Neuronal stem cell (in vitro differentiated cells): Measurements from ENCODE around the gene CASZ1.

Experiments used
- DNase-seq: peaks from one replicate; pipeline ENCODE4 v3.0.0-alpha.2; 2013; ENCODE audit warnings: low spot score
- H2AFZ ChIP-seq: one replicate; pipeline ENCODE4 v1.6.1; 2013; ENCODE audit warnings: mild to moderate bottlenecking, low read length, inconsistent platforms
- H2AK5ac ChIP-seq: 2 replicates; pipeline ENCODE4 v1.6.1; 2013; ENCODE audit warnings: low read depth, mild to moderate bottlenecking, inconsistent platforms, low read length, moderate library complexity, mixed read lengths
- H2BK120ac ChIP-seq: 2 replicates; pipeline ENCODE4 v1.6.1; 2013; ENCODE audit warnings: low read depth, mild to moderate bottlenecking, inconsistent platforms, low read length, moderate library complexity, mixed read lengths
- H2BK12ac ChIP-seq: one replicate; pipeline ENCODE4 v1.6.1; 2013; ENCODE audit warnings: low read length, inconsistent platforms
- H2BK15ac ChIP-seq: 2 replicates; pipeline ENCODE4 v1.6.1; 2013; ENCODE audit warnings: mild to moderate bottlenecking, low read length, inconsistent platforms, mixed read lengths
- H2BK5ac ChIP-seq: one replicate; pipeline ENCODE4 v1.6.1; 2013; ENCODE audit warnings: inconsistent platforms, mild to moderate bottlenecking, low read length, moderate library complexity
- H3K14ac ChIP-seq: one replicate; pipeline ENCODE4 v1.6.1; 2013; ENCODE audit warnings: low read length, inconsistent platforms
- H3K18ac ChIP-seq: 2 replicates; pipeline ENCODE4 v1.6.1; 2013; ENCODE audit warnings: low read length, inconsistent platforms
- H3K23ac ChIP-seq: 2 replicates; pipeline ENCODE4 v1.6.1; 2013; ENCODE audit warnings: low read depth, mild to moderate bottlenecking, mixed read lengths, low read length, inconsistent platforms; ENCODE audit not compliant: poor library complexity
- H3K27ac ChIP-seq: replicated peaks from 3 replicates; pipeline ENCODE4 v1.5.1; 2013; ENCODE audit warnings: low read length, inconsistent platforms
- H3K27me3 ChIP-seq, 3 experiments: 2 replicates each; pipeline ENCODE4 v1.6.1; 2013; ENCODE audit warnings: low read length in 3 of 3, mild to moderate bottlenecking in 2 of 3, inconsistent platforms in 1 of 3, low read depth in 1 of 3, mixed read lengths in 1 of 3, moderate library complexity in 1 of 3; ENCODE audit not compliant: control insufficient read depth in 3 of 3, insufficient read depth in 3 of 3
- H3K36me3 ChIP-seq, 2 donors: replicated peaks in 1 of 2; 2 replicates each; pipeline ENCODE4 v1.6.1; 2013; ENCODE audit warnings: low read length in 2 of 2; ENCODE audit not compliant: control insufficient read depth in 2 of 2, insufficient read depth in 2 of 2
- H3K4ac ChIP-seq: 2 replicates; pipeline ENCODE4 v1.6.1; 2013; ENCODE audit warnings: inconsistent platforms, mild to moderate bottlenecking, low read length, moderate library complexity
- H3K4me1 ChIP-seq, 2 donors: 1 replicate in 1 of 2; 2 replicates in 1 of 2; pipeline ENCODE4 v1.6.1; 2013; ENCODE audit warnings: low read length in 2 of 2, low read depth in 1 of 2; ENCODE audit not compliant: control insufficient read depth in 2 of 2, insufficient read depth in 1 of 2
- H3K4me2 ChIP-seq: one replicate; pipeline ENCODE4 v1.6.1; 2013; ENCODE audit warnings: mild to moderate bottlenecking, low read length, inconsistent platforms; ENCODE audit not compliant: insufficient read depth, poor library complexity, severe bottlenecking
- H3K4me3 ChIP-seq, 2 donors: 2 replicates each; pipeline ENCODE4 v1.5.1; 2013; ENCODE audit warnings: low read length in 2 of 2, mild to moderate bottlenecking in 2 of 2, inconsistent platforms in 1 of 2, moderate library complexity in 1 of 2
- H3K79me1 ChIP-seq: one replicate; pipeline ENCODE4 v1.6.1; 2013; ENCODE audit warnings: low read depth, mild to moderate bottlenecking, inconsistent platforms, low read length, moderate library complexity
- H3K9ac ChIP-seq: one replicate; pipeline ENCODE4 v1.6.1; 2013; ENCODE audit warnings: mild to moderate bottlenecking, low read depth, low read length, inconsistent platforms; ENCODE audit not compliant: poor library complexity
- H3K9me3 ChIP-seq, 2 donors: replicated peaks in 1 of 2; 2 replicates each; pipeline versions ENCODE3 to v1.6.1; 2013; ENCODE audit warnings: low read length in 2 of 2, mild to moderate bottlenecking in 2 of 2, inconsistent platforms in 1 of 2, low read depth in 1 of 2, mixed read lengths in 1 of 2, moderate library complexity in 1 of 2; ENCODE audit not compliant: control insufficient read depth in 2 of 2, insufficient read depth in 1 of 2
- H4K8ac ChIP-seq: one replicate; pipeline ENCODE4 v1.6.1; 2013; ENCODE audit warnings: low read depth, mild to moderate bottlenecking, inconsistent platforms, low read length, moderate library complexity
- H4K91ac ChIP-seq: one replicate; pipeline ENCODE4 v1.6.1; 2013; ENCODE audit warnings: low read length, low read depth, mild to moderate bottlenecking, inconsistent platforms; ENCODE audit not compliant: poor library complexity
- WGBS, 2 donors: extraction: QIAGEN DNeasy Blood & Tissue Kit; methylation state at CpG; one replicate each; pipeline ENCODE4 v1.1.7; 2013; ENCODE audit warnings: missing lambda C conversion rate in 2 of 2, mixed read lengths in 1 of 2; ENCODE audit not compliant: insufficient read length in 2 of 2, insufficient replicate concordance in 1 of 2; ENCODE audit errors: extremely low coverage in 2 of 2; 5-methylcytosine and 5-hydroxymethylcytosine counted together

Gene CASZ1

GRCh38 chr1:10694633-10695627 lies 101.5 kb downstream of the CASZ1 start:
- peak overlapping the region; percentile 49 for H2BK15ac ChIP-seq
- peak overlapping the region; percentile 90 for H2AFZ ChIP-seq
- H3K79me1 ChIP-seq, result peaks cover 2% of the 10 kb centered on the region
- no CpG with 5 or more reads among the region's 126 CpGs for WGBS, 2 donors
- H3K4me3 ChIP-seq, result peak overlapping the region; percentile 57 to 83
- peak overlapping the region; percentile 73 for H2BK12ac ChIP-seq
- H2BK5ac ChIP-seq, result no peak overlapping the region
- peaks cover 0 to 49% (median 12%) of the 10 kb centered on the region in 3 experiments for H3K27me3 ChIP-seq
- DNase-seq, result peak; percentile 89
- H3K4ac ChIP-seq, result no peak overlapping the region
- H4K91ac ChIP-seq, result no peak overlapping the region
- no peaks in the 10 kb centered on the region for H3K36me3 ChIP-seq
- H4K8ac ChIP-seq, result no peak overlapping the region
- no peak overlapping the region for H3K14ac ChIP-seq
- H2AK5ac ChIP-seq, result no peak overlapping the region
- H3K27ac ChIP-seq, result no peak overlapping the region
- peak overlapping the region; percentile 89 for H3K23ac ChIP-seq
- H3K4me2 ChIP-seq, result peak overlapping the region; percentile 73
- peaks cover 2 to 3% of the 10 kb centered on the region in 2 donors for H3K4me1 ChIP-seq
- H3K9me3 ChIP-seq, result no peaks in the 10 kb centered on the region
- H2BK120ac ChIP-seq, result peak overlapping the region; percentile 61
- peak overlapping the region; percentile 94 for H3K18ac ChIP-seq
- peak overlapping the region; percentile 81 for H3K9ac ChIP-seq

GRCh38 chr1:10694274-10694632 lies 102.2 kb downstream of the CASZ1 start:
- Histone ChIP-seq H3K9ac (no peak overlapping the region), H3K27me3 (peaks cover 0 to 45% (median 12%) of the 10 kb centered on the region in 3 experiments), H2AK5ac (no peak overlapping the region), H3K79me1 (peaks cover 2% of the 10 kb centered on the region), H3K27ac (no peak overlapping the region), H3K4ac (no peak overlapping the region), H2AFZ (peak overlapping the region; percentile 91), H4K8ac (no peak overlapping the region), H3K14ac (no peak overlapping the region), H2BK15ac (no peak overlapping the region), H3K4me2 (peak overlapping the region; percentile 96), H3K36me3 (no peaks in the 10 kb centered on the region), H3K9me3 (no peaks in the 10 kb centered on the region), H2BK120ac (no peak overlapping the region), H2BK12ac (no peak overlapping the region), H3K23ac (no peak overlapping the region), H3K4me3 (peak overlapping the region; percentile 57 to 70), H3K4me1 (peaks cover 2 to 3% of the 10 kb centered on the region in 2 donors), H2BK5ac (no peak overlapping the region), H3K18ac (no peak overlapping the region), H4K91ac (no peak overlapping the region)
- WGBS, 2 donors, result no CpG with 5 or more reads among the region's 46 CpGs
- no peak for DNase-seq

- WGBS, 2 donors, result no CpG with 5 or more reads among the region's 79 CpGs
- Histone ChIP-seq H2AK5ac (no peak overlapping the region), H3K9me3 (no peaks in the 10 kb centered on the region), H4K8ac (no peak overlapping the region), H3K18ac (peak overlapping the region; percentile 76), H3K27me3 (peaks cover 0 to 40% (median 12%) of the 10 kb centered on the region in 3 experiments), H3K79me1 (peaks cover 2% of the 10 kb centered on the region), H2AFZ (peak overlapping the region; percentile 91), H3K4ac (no peak overlapping the region), H3K4me1 (peaks cover 2% of the 10 kb centered on the region in 2 donors), H2BK15ac (peak overlapping the region; percentile 37), H3K4me2 (peak overlapping the region; percentile 96), H3K23ac (no peak overlapping the region), H2BK120ac (no peak overlapping the region), H3K9ac (no peak overlapping the region), H3K36me3 (no peaks in the 10 kb centered on the region), H3K14ac (no peak overlapping the region), H2BK12ac (no peak overlapping the region), H2BK5ac (no peak overlapping the region), H3K4me3 (peak overlapping the region; percentile 57 to 70), H3K27ac (no peak overlapping the region), H4K91ac (no peak overlapping the region)
- DNase-seq, result no peak
Observed at GRCh38 chr1:10693497-10694273, 102.8 kb downstream of the CASZ1 start.

- H3K79me1 ChIP-seq, result peaks cover 2% of the 10 kb centered on the region
- no peaks in the 10 kb centered on the region for H3K9me3 ChIP-seq
- H3K4me1 ChIP-seq, result peaks cover 2 to 3% of the 10 kb centered on the region in 2 donors
- peaks cover 0 to 36% (median 12%) of the 10 kb centered on the region in 3 experiments for H3K27me3 ChIP-seq
- no peak overlapping the region for H2BK15ac ChIP-seq
- no peak overlapping the region for H3K9ac ChIP-seq
- H2BK12ac ChIP-seq, result no peak overlapping the region
- no peak for DNase-seq
- no peak overlapping the region for H2AFZ ChIP-seq
- H3K27ac ChIP-seq, result no peak overlapping the region
- H3K14ac ChIP-seq, result no peak overlapping the region
- no CpG with 5 or more reads among the region's 6 CpGs for WGBS, 2 donors
- H3K4ac ChIP-seq, result no peak overlapping the region
- no peak overlapping the region for H4K8ac ChIP-seq
- H2BK120ac ChIP-seq, result no peak overlapping the region
- H3K23ac ChIP-seq, result no peak overlapping the region
- no peak overlapping the region for H3K18ac ChIP-seq
- H3K36me3 ChIP-seq, result no peaks in the 10 kb centered on the region
- H3K4me3 ChIP-seq, result peak overlapping the region in 1 of 2 donors; percentile 57
- H2BK5ac ChIP-seq, result no peak overlapping the region
- H3K4me2 ChIP-seq, result no peak overlapping the region
- H2AK5ac ChIP-seq, result no peak overlapping the region
- H4K91ac ChIP-seq, result no peak overlapping the region
Observed at GRCh38 chr1:10693152-10693496, 103.3 kb downstream of the CASZ1 start.
